Breast epithelium (tissue), 4 donors: ENCODE data around the gene THTPA. TPM values are rescaled to one million over a fixed set of nuclear protein-coding genes. Genes with fewer than 3 reads are reported as not detected.

Experiments
- DNase-seq, 2 donors: peaks; one replicate each; pipeline ENCODE4 v3.0.0-alpha.2; 2019; ENCODE audit warnings: low spot score in 2 of 2
- H3K27ac ChIP-seq, 2 donors: fragments of 200-600 bp; sonication (generic) in 1 of 2; one replicate each; pipeline ENCODE4 v1.5.1; 2016 to 2019; ENCODE audit warnings: mild to moderate bottlenecking in 1 of 2
- H3K27me3 ChIP-seq, 2 donors: fragments of 200-600 bp; sonication (generic) in 1 of 2; one replicate each; pipeline versions ENCODE4 v1.5.1 to v1.6.0; 2017 to 2019; ENCODE audit warnings: control low read depth in 1 of 2, mild to moderate bottlenecking in 1 of 2
- H3K36me3 ChIP-seq: fragments of 200-600 bp; one replicate; pipeline ENCODE4 v1.5.1; 2019
- H3K4me1 ChIP-seq, 2 donors: fragments of 200-600 bp; sonication (generic); one replicate each; pipeline ENCODE4 v1.5.1; 2016 to 2019; ENCODE audit warnings: control low read depth in 1 of 2
- H3K4me3 ChIP-seq, 3 donors: fragments of 200-600 bp; sonication (generic); 1 replicate in 2 of 3; 2 replicates in 1 of 3; pipeline ENCODE4 v1.5.1; 2016 to 2019; ENCODE audit warnings: mild to moderate bottlenecking in 3 of 3, moderate library complexity in 2 of 3
- H3K9me3 ChIP-seq, 2 donors: fragments of 200-600 bp; sonication (generic) in 1 of 2; one replicate each; pipeline ENCODE4 v1.5.1; 2016 to 2019; ENCODE audit warnings: control low read depth in 1 of 2
- CTCF ChIP-seq, 3 donors: fragments of 450-650 bp; IDR thresholded peaks; one replicate each; pipeline ENCODE4 v1.5.1; 2016 to 2017; ENCODE audit warnings: antibody characterized with exemption in 3 of 3, mild to moderate bottlenecking in 3 of 3, moderate library complexity in 3 of 3
- POLR2A ChIP-seq: fragments of 450-650 bp; IDR thresholded peaks from one replicate; pipeline ENCODE4 v1.6.1; 2016; ENCODE audit warnings: antibody characterized with exemption, mild to moderate bottlenecking, moderate library complexity
- POLR2AphosphoS5 ChIP-seq, 3 donors: sonication (generic); formaldehyde crosslinking; IDR thresholded peaks; one replicate each; pipeline ENCODE4 v1.6.1; 2017; ENCODE audit warnings: antibody characterized with exemption in 3 of 3
- intact Hi-C: fragments of 100-400 bp; cut with DNase I; formaldehyde crosslinking; loops from one replicate; pipeline ENCODE4 v1.15.1; 2023; ENCODE audit warnings: low total_unique reads
- total RNA-seq, 3 donors: library from RNA; depleted of rRNA; stranded (reverse); fragments of >200 nt; gene quantifications; one replicate each; pipeline ENCODE4 v1.1.0, GENCODE V29; 2016

Gene THTPA
- total RNA-seq, 3 donors from 2014 or later, result 13.6 to 22.1 (median 21.0) TPM

GRCh38 chr14:23548351-23549318 lies 7.4 kb upstream of the THTPA start:
- no peaks in the 10 kb centered on the region for H3K9me3 ChIP-seq
- TF ChIP-seq CTCF (IDR thresholded peaks at IDR 0.05), result no peak
- TF ChIP-seq POLR2AphosphoS5 (IDR thresholded peaks at IDR 0.05), result no peak
- no peak for TF ChIP-seq POLR2A
- no peak for DNase-seq
- no peak overlapping the region for H3K4me3 ChIP-seq
- no peaks in the 10 kb centered on the region for H3K36me3 ChIP-seq
- intact Hi-C loops, result no loop called here
- no peaks in the 10 kb centered on the region for H3K4me1 ChIP-seq
- H3K27ac ChIP-seq, result no peak overlapping the region
- no peaks in the 10 kb centered on the region for H3K27me3 ChIP-seq

- no peaks in the 10 kb centered on the region for H3K27me3 ChIP-seq
- no peak overlapping the region for H3K27ac ChIP-seq
- intact Hi-C loops, result loop anchor here (10.0 kb wide), 1 partner anchor 245 kb away; the partner anchor contains the start of genes BCL2L2 and PPP1R3E
- TF ChIP-seq CTCF (IDR thresholded peaks at IDR 0.05), result no peak
- TF ChIP-seq POLR2A, result no peak
- no peak for TF ChIP-seq POLR2AphosphoS5 (IDR thresholded peaks at IDR 0.05)
- no peak for DNase-seq
- no peaks in the 10 kb centered on the region for H3K4me1 ChIP-seq
- no peaks in the 10 kb centered on the region for H3K9me3 ChIP-seq
- no peaks in the 10 kb centered on the region for H3K36me3 ChIP-seq
- H3K4me3 ChIP-seq, result peak overlapping the region; percentile 47 to 72 (median 62)
These were observed 5.8 kb upstream of the THTPA start for GRCh38 chr14:23550131-23550811.

- Histone ChIP-seq H3K9me3 (no peaks in the 10 kb centered on the region), H3K4me3 (peak overlapping the region; percentile 47 to 72 (median 62)), H3K36me3 (no peaks in the 10 kb centered on the region), H3K27me3 (no peaks in the 10 kb centered on the region), H3K27ac (peak overlapping the region in 1 of 2 donors; percentile 48), H3K4me1 (no peaks in the 10 kb centered on the region)
- intact Hi-C loops, result loop anchor here (10.0 kb wide), 1 partner anchor 246 kb away; the partner anchor contains the start of genes BCL2L2 and PPP1R3E
- TF ChIP-seq POLR2AphosphoS5 (IDR thresholded peaks at IDR 0.05), result no peak
- TF ChIP-seq POLR2A, result no peak
- no peak for TF ChIP-seq CTCF (IDR thresholded peaks at IDR 0.05)
- no peak for DNase-seq
These were observed 5.2 kb upstream of the THTPA start for GRCh38 chr14:23550812-23551265.

DNA sequence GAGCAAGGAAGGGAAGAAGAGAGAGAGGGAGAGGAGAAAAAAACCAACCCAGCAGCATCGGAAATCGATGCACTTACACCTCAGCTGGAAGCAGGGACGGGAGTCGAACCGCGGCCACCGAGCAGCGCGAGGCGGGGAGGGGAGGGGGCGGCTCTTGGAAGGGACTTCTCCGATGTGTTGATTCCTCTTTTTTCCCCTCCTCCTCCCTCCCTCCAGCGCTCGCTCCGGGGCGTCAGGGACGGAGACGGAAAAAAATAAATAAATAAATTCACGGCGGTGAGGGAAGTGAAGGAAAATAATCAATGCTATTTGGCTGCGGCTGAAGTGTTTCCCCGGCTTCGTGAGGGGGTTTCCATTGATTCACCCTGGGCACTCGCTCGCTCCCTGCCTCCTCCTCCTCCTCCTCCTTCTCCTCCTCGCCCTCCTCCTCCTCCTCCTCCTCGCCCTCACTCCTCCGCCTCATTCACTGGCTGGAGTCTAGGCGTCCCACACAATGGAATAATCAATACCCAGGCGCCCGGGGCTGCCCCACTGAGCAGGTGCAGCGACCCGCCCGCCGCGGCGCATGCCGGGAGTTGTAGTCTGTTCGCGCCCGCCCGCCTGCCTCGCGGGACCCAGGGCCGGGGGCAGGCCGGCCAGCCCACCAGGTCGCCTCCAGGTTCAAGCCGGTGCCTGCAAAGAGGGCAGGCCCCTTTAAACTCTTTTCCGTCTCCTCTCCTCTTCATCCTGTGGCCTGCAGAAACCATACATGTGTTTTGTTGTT lies 4.6 kb upstream of the THTPA start, which contains the start of gene ZFHX2:
TSS of gene ZFHX2 (minus strand) at position 500 of the 763 bp plus-strand sequence. CDS start 16,440 bp downstream, outside the sequence.
- no peaks in the 10 kb centered on the region for H3K36me3 ChIP-seq
- no peak for DNase-seq
- TF ChIP-seq POLR2A (no peak), POLR2AphosphoS5 (IDR thresholded peaks at IDR 0.05) (no peak), CTCF (IDR thresholded peaks at IDR 0.05) (no peak)
- peak within 1 kb of the TSS; percentile 48 to 52 for H3K27ac ChIP-seq
- intact Hi-C loops, result loop anchor here (10.0 kb wide), 1 partner anchor 247 kb away; the partner anchor contains the start of genes BCL2L2 and PPP1R3E
- H3K4me3 ChIP-seq, result peak within 1 kb of the TSS; percentile 47 to 72 (median 62)
- H3K27me3 ChIP-seq, result no peaks in the 10 kb centered on the region
- H3K4me1 ChIP-seq, result no peaks in the 10 kb centered on the region
- H3K9me3 ChIP-seq, result no peaks in the 10 kb centered on the region
